Endothelial cell (in vitro differentiated cells): ENCODE measurements around the gene LRP10. TPM values are rescaled to one million over a fixed set of nuclear protein-coding genes. Genes with fewer than 3 reads are reported as not detected.
"Not testable (repeated sequence)": the region's sequence is repeated elsewhere in the genome, so short reads cannot be mapped to it uniquely, and the experiment has no call there.

ENCODE experiments used
- DNase-seq: peaks from one replicate; pipeline ENCODE4 v3.0.0; 2021; ENCODE audit warnings: low spot score
- H3K27ac Mint-ChIP-seq: one replicate; pipeline ENCODE4 v1.8.0; 2021; ENCODE audit warnings: mixed read lengths, inconsistent platforms; ENCODE audit not compliant: unreplicated experiment
- H3K27me3 Mint-ChIP-seq: one replicate; pipeline ENCODE4 v1.8.0; 2021; ENCODE audit warnings: mild to moderate bottlenecking, moderate library complexity, mixed read lengths, inconsistent platforms; ENCODE audit not compliant: unreplicated experiment
- H3K36me3 Mint-ChIP-seq: one replicate; pipeline ENCODE4 v1.8.0; 2021; ENCODE audit warnings: mild to moderate bottlenecking, low read depth, mixed read lengths, inconsistent platforms; ENCODE audit not compliant: unreplicated experiment
- H3K4me1 Mint-ChIP-seq: one replicate; pipeline ENCODE4 v1.8.0; 2021; ENCODE audit warnings: mild to moderate bottlenecking, mixed read lengths, inconsistent platforms; ENCODE audit not compliant: unreplicated experiment
- H3K4me3 Mint-ChIP-seq: one replicate; pipeline ENCODE4 v1.8.0; 2021; ENCODE audit warnings: mild to moderate bottlenecking, mixed read lengths, inconsistent platforms; ENCODE audit not compliant: unreplicated experiment
- H3K9me3 Mint-ChIP-seq: one replicate; pipeline ENCODE4 v1.8.0; 2021; ENCODE audit warnings: mixed read lengths, inconsistent platforms; ENCODE audit not compliant: unreplicated experiment
- total RNA-seq: library from RNA; stranded (reverse); fragmentation: NEBNext Ultra II Directional; extraction: Animal tissue kit (Norgen Biotek cat#: 25700); gene quantifications from one replicate; pipeline ENCODE4 v1.2.1, GENCODE V29; 2021; ENCODE audit not compliant: unreplicated experiment
- TF ChIP-seq, protein P1 (sequence below): fragments of 200-600 bp; sonication (generic); IDR thresholded peaks from one replicate; pipeline ENCODE4 v1.5.0; 2021; ENCODE audit warnings: antibody characterized with exemption; ENCODE audit not compliant: unreplicated experiment

Gene LRP10
- total RNA-seq, 1 donor from 2014 or later, result 105 TPM

DNA sequence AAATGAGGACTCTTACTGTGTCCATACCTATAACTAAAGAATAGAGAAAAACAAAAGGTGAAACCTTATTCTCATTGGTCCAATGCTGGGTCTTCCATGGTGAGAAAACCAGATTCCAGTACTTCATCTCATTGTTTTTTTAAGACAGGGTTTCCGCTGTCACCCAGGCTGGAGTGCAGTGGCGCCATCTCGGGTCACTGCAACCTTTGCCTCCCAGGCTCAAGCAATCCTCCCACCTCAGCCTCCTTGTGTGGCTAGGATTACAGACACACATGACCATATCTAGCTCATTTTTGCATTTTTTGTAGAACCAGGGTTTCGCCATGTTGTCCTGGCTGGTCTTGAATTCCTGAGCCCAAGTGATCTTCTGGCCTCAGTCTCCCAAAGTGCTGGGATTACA is 34.1 kb downstream of the LRP10 start:
- peaks cover 52% of the 10 kb centered on the region for H3K36me3 Mint-ChIP-seq

DNA sequence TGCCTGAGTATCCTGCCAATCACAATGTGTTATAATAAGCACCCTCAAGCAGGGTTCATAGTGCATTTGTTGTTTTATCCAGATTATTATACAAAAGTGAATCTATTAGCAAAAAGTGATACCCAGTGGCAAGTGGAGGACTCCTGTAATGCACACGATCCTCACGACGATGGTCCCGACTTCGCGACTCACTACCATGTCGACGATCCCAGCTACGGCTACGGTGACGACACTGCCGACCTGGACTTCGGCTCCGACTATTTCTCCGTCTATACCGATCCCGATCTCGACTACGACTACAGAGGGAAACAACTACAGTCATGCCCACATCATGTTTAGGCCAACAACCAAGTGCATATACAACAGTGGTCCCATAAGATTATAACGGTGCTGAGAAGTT is 34.5 kb downstream of the LRP10 start:
- H3K36me3 Mint-ChIP-seq, result peaks cover 48% of the 10 kb centered on the region
- H3K4me1 Mint-ChIP-seq, result no peaks in the 10 kb centered on the region
- no peak overlapping the region for H3K27ac Mint-ChIP-seq
- H3K9me3 Mint-ChIP-seq, result no peaks in the 10 kb centered on the region
- no peak overlapping the region for H3K4me3 Mint-ChIP-seq
- DNase-seq, result no peak
- TF ChIP-seq, protein P1, sequence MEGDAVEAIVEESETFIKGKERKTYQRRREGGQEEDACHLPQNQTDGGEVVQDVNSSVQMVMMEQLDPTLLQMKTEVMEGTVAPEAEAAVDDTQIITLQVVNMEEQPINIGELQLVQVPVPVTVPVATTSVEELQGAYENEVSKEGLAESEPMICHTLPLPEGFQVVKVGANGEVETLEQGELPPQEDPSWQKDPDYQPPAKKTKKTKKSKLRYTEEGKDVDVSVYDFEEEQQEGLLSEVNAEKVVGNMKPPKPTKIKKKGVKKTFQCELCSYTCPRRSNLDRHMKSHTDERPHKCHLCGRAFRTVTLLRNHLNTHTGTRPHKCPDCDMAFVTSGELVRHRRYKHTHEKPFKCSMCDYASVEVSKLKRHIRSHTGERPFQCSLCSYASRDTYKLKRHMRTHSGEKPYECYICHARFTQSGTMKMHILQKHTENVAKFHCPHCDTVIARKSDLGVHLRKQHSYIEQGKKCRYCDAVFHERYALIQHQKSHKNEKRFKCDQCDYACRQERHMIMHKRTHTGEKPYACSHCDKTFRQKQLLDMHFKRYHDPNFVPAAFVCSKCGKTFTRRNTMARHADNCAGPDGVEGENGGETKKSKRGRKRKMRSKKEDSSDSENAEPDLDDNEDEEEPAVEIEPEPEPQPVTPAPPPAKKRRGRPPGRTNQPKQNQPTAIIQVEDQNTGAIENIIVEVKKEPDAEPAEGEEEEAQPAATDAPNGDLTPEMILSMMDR, result no peak
- no peaks in the 10 kb centered on the region for H3K27me3 Mint-ChIP-seq

More for the DNA sequence above, 34.1 kb downstream of the LRP10 start:
- no peak overlapping the region for H3K4me3 Mint-ChIP-seq
- no peaks in the 10 kb centered on the region for H3K4me1 Mint-ChIP-seq
- no peak for DNase-seq
- no peaks in the 10 kb centered on the region for H3K9me3 Mint-ChIP-seq
- H3K27ac Mint-ChIP-seq, result no peak overlapping the region
- no peaks in the 10 kb centered on the region for H3K27me3 Mint-ChIP-seq
- TF ChIP-seq, protein P1, result no peak

DNA sequence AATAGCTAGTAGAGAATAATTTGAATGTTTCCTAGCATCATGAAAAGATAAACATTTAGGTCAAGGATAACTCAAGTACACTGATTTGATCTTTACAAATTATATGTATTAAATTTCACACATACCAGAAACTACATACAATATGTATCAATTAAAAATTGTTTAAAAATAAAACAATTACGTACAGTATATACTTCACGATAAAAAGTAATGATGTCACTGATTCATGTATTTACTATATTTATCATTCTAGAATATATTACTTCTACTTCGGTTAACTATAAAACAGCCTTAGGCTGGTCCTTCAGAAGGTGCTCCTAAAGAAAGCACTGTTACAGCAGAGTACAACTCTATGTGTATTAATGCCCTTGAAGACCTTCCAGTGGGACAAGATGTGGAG is 35.9 kb downstream of the LRP10 start:
- Mint-ChIP-seq H3K27me3 (no peaks in the 10 kb centered on the region), H3K36me3 (peaks cover 34% of the 10 kb centered on the region), H3K4me3 (no peak overlapping the region), H3K27ac (no peak overlapping the region), H3K9me3 (no peaks in the 10 kb centered on the region), H3K4me1 (no peaks in the 10 kb centered on the region)
- TF ChIP-seq, protein P1, result no peak
- no peak for DNase-seq

DNA sequence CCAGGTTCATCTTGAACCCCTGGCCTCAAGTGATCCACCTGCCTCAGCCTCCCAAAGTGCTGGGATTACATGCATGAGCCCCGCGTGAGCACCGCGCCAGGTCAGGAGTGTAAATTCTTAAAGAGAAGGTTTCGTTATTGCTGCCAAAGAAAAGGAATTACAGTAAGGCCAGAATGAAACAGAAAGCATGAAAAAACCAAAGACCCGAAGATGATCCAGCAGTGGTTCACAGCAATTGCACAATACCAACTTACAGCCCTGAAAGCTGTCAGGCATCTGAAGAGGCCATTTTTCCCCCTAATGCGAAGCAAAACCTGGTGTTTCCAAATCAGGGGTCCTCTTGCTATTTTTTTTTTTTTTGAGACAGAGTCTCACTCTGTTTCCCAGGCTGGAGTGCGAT is 37.1 kb downstream of the LRP10 start:
- H3K4me1 Mint-ChIP-seq, result no peaks in the 10 kb centered on the region
- peak overlapping the region; percentile 62 for H3K4me3 Mint-ChIP-seq
- no peak overlapping the region for H3K27ac Mint-ChIP-seq
- H3K9me3 Mint-ChIP-seq, result no peaks in the 10 kb centered on the region
- H3K27me3 Mint-ChIP-seq, result no peaks in the 10 kb centered on the region
- peaks cover 33% of the 10 kb centered on the region for H3K36me3 Mint-ChIP-seq
- DNase-seq, result no peak
- TF ChIP-seq, protein P1, result no peak

DNA sequence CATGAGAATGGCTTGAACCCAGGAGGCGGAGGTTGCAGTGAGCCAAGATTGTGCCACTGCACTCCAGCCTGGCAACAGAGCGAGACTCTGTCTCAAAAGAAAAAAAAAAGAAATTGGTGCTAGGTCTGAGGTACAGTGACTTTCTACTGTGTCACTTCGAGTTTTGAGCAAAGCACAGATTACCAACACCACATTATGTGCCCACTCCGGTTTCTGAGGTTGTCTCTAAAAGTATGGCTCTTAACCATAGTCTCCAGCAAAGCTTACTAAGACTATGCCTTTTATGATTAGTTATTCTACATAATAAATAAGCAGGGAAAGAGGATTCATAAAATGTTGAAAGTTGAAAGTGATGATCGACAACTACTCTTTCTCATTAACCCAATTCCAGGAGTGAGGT is 39.4 kb downstream of the LRP10 start:
- no peaks in the 10 kb centered on the region for H3K9me3 Mint-ChIP-seq
- no peaks in the 10 kb centered on the region for H3K4me1 Mint-ChIP-seq
- no peak overlapping the region for H3K27ac Mint-ChIP-seq
- no peak for DNase-seq
- H3K4me3 Mint-ChIP-seq, result no peak overlapping the region
- H3K36me3 Mint-ChIP-seq, result peaks cover 14% of the 10 kb centered on the region
- TF ChIP-seq, protein P1, result no peak
- H3K27me3 Mint-ChIP-seq, result no peaks in the 10 kb centered on the region

DNA sequence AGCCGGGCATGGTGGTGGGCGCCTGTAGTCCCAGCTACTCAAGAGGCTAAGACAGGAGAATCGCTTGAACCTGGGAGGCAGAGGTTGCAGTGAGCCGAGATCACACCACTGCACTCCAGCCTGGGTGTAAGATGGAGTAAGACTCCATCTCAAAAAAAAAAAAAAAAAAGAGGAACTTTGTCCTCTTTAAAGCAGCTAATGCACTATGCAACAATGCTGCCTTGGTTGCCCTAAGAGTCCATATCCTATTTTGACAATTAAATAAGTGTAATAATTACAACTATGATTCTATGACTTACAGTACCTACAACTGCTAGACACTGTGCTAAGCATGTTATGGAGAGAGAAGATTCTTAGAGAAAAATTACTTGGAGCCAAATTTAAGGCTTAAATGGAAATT is 43.3 kb downstream of the LRP10 start:
- DNase-seq, H3K36me3 Mint-ChIP-seq, H3K27ac Mint-ChIP-seq, H3K4me3 Mint-ChIP-seq, H3K9me3 Mint-ChIP-seq: not testable (repeated sequence)
- Mint-ChIP-seq H3K4me1 (peaks cover 14% of the 10 kb centered on the region), H3K27me3 (peaks cover 11% of the 10 kb centered on the region)
